H1 (cell line): ENCODE measurements around the gene BLOC1S3. TPM values are rescaled to one million over a fixed set of nuclear protein-coding genes. Genes with fewer than 3 reads are reported as not detected.
A peak's percentile ranks its signal among the peaks of the same experiment; 100 is the strongest.

Experiments used
- CTCF ChIA-PET: fragments of 300-600 bp; sonication (Branson Sonifier 250); formaldehyde crosslinking; loops from one replicate; lab custom pipeline; 2021; ENCODE audit not compliant: partially characterized antibody; lab: Charles Lee
- POLR2A ChIA-PET: fragments of 300-600 bp; sonication (Branson Sonifier 250); formaldehyde crosslinking; loops from one replicate; lab custom pipeline; 2021; ENCODE audit warnings: inconsistent platforms; ENCODE audit not compliant: partially characterized antibody; lab: Charles Lee
- DNase-seq, 2 experiments: peaks; one replicate each; pipeline versions ENCODE4 v3.0.0 to v3.0.0-alpha.2; 2010 to 2022; ENCODE audit warnings: low spot score in 2 of 2, low read depth in 1 of 2, mixed read lengths in 1 of 2
- FAIRE-seq: peaks from 2 replicates; lab custom pipeline; 2011; peaks lifted over from hg19 to GRCh38; lab: Jason Lieb, UNC
- H2AFZ ChIP-seq: 2 replicates; pipeline ENCODE4 v1.8.1; 2012; ENCODE audit warnings: low read length, inconsistent platforms
- H2AK5ac ChIP-seq: 2 replicates; pipeline ENCODE4 v1.6.1; 2013; ENCODE audit warnings: low read depth, low read length
- H2BK120ac ChIP-seq: replicated peaks from 2 replicates; pipeline ENCODE3; 2013; ENCODE audit warnings: low read depth, low read length, inconsistent platforms
- H2BK12ac ChIP-seq: 2 replicates; pipeline ENCODE4 v1.6.1; 2013; ENCODE audit warnings: low read depth, low read length
- H2BK15ac ChIP-seq: 2 replicates; pipeline ENCODE4 v1.6.1; 2013; ENCODE audit warnings: low read length
- H2BK20ac ChIP-seq: 2 replicates; pipeline ENCODE4 v1.6.1; 2013; ENCODE audit warnings: low read length
- H2BK5ac ChIP-seq: 2 replicates; pipeline ENCODE4 v1.6.1; 2013; ENCODE audit warnings: low read depth, low read length
- H3K14ac ChIP-seq: 2 replicates; pipeline ENCODE4 v1.6.1; 2013; ENCODE audit warnings: inconsistent platforms; ENCODE audit not compliant: insufficient read length
- H3K18ac ChIP-seq: 2 replicates; pipeline ENCODE4 v1.6.1; 2013; ENCODE audit warnings: low read length; ENCODE audit errors: extremely low read depth
- H3K23ac ChIP-seq: 2 replicates; pipeline ENCODE4 v1.6.1; 2013; ENCODE audit warnings: inconsistent platforms; ENCODE audit not compliant: insufficient read length
- H3K23me2 ChIP-seq: 2 replicates; pipeline ENCODE4 v1.6.1; 2013; ENCODE audit warnings: low read depth, low read length
- H3K27ac ChIP-seq: 2 replicates; pipeline ENCODE4 v1.6.1; 2011; ENCODE audit warnings: low read depth, low read length, inconsistent platforms
- H3K27me3 ChIP-seq, 4 experiments: replicated peaks in 1 of 4; 1 replicate in 1 of 4; 2 replicates in 3 of 4; pipeline versions ENCODE4 v1.6.1 to v1.8.1; 2011 to 2013; ENCODE audit warnings: low read length in 3 of 4, mild to moderate bottlenecking in 3 of 4, inconsistent platforms in 2 of 4, mixed read lengths in 2 of 4, moderate library complexity in 1 of 4; ENCODE audit not compliant: control insufficient read depth in 3 of 4, insufficient read depth in 3 of 4; ENCODE audit errors: extremely low read depth in 1 of 4
- H3K36me3 ChIP-seq, 4 experiments: 2 replicates each; pipeline versions ENCODE4 v1.6.1 to v1.8.1; 2011 to 2013; ENCODE audit warnings: mild to moderate bottlenecking in 4 of 4, low read length in 3 of 4, moderate library complexity in 2 of 4, control low read depth in 1 of 4, inconsistent platforms in 1 of 4; ENCODE audit not compliant: insufficient read depth in 4 of 4, control insufficient read depth in 2 of 4
- H3K4ac ChIP-seq: replicated peaks from 2 replicates; pipeline ENCODE3; 2013; ENCODE audit warnings: low read length, low read depth, mixed read lengths, inconsistent platforms; ENCODE audit not compliant: insufficient read length
- H3K4me1 ChIP-seq, 4 experiments: replicated peaks in 1 of 4; 1 replicate in 1 of 4; 2 replicates in 3 of 4; pipeline versions ENCODE4 v1.6.1 to v1.8.1; 2011 to 2013; ENCODE audit warnings: low read length in 3 of 4, inconsistent platforms in 2 of 4, mixed read lengths in 1 of 4; ENCODE audit not compliant: insufficient read depth in 4 of 4, control insufficient read depth in 3 of 4
- H3K4me2 ChIP-seq, 2 experiments: 2 replicates each; pipeline versions ENCODE4 v1.6.1 to v1.8.1; 2011 to 2013; ENCODE audit warnings: low read depth in 2 of 2, low read length in 2 of 2, control low read depth in 1 of 2, inconsistent platforms in 1 of 2, mild to moderate bottlenecking in 1 of 2; ENCODE audit not compliant: insufficient read depth in 1 of 2
- H3K4me3 ChIP-seq, 4 experiments: fragments of 200-600, 300-600 bp in 1 of 4; sonication (generic), shearing (Covaris generic), sonication (Bioruptor Twin) in 1 of 4; 2 replicates each; pipeline versions ENCODE4 v1.5.1 to v1.8.1; 2011 to 2016; ENCODE audit warnings: low read length in 4 of 4, low read depth in 3 of 4, control low read depth in 2 of 4, inconsistent platforms in 2 of 4, mild to moderate bottlenecking in 2 of 4, mixed read lengths in 1 of 4, moderate library complexity in 1 of 4; ENCODE audit not compliant: insufficient read depth in 2 of 4; ENCODE audit errors: extremely low read depth in 1 of 4
- H3K56ac ChIP-seq: replicated peaks from 2 replicates; pipeline ENCODE3; 2013; ENCODE audit warnings: low read depth, mild to moderate bottlenecking, mixed read lengths, low read length, inconsistent platforms; ENCODE audit not compliant: insufficient read length
- H3K79me1 ChIP-seq: 2 replicates; pipeline ENCODE4 v1.6.1; 2013; ENCODE audit warnings: low read depth, low read length, control low read depth
- H3K79me2 ChIP-seq, 2 experiments: 2 replicates each; pipeline versions ENCODE4 v1.6.1 to v1.8.1; 2012 to 2013; ENCODE audit warnings: low read length in 2 of 2, mild to moderate bottlenecking in 2 of 2, inconsistent platforms in 1 of 2; ENCODE audit not compliant: insufficient read depth in 2 of 2, control insufficient read depth in 1 of 2
- H3K9ac ChIP-seq, 4 experiments: replicated peaks in 1 of 4; 1 replicate in 1 of 4; 2 replicates in 3 of 4; pipeline versions ENCODE4 v1.6.1 to v1.8.1; 2011 to 2013; ENCODE audit warnings: low read depth in 3 of 4, low read length in 3 of 4, control low read depth in 2 of 4, mild to moderate bottlenecking in 2 of 4, moderate library complexity in 2 of 4, inconsistent platforms in 1 of 4; ENCODE audit errors: extremely low read depth in 1 of 4
- H3K9me3 ChIP-seq, 2 experiments: 2 replicates each; pipeline versions ENCODE4 v1.6.1 to v1.8.1; 2012 to 2013; ENCODE audit warnings: mild to moderate bottlenecking in 2 of 2, moderate library complexity in 2 of 2, control low read depth in 1 of 2, inconsistent platforms in 1 of 2, low read depth in 1 of 2, low read length in 1 of 2, mixed read lengths in 1 of 2; ENCODE audit not compliant: insufficient read depth in 2 of 2
- H4K20me1 ChIP-seq, 2 experiments: replicated peaks in 1 of 2; 2 replicates each; pipeline versions ENCODE3 to v1.8.1; 2011 to 2013; ENCODE audit warnings: inconsistent platforms in 2 of 2, low read length in 2 of 2, mild to moderate bottlenecking in 1 of 2; ENCODE audit not compliant: insufficient read depth in 2 of 2, control insufficient read depth in 1 of 2
- H4K5ac ChIP-seq: 2 replicates; pipeline ENCODE4 v1.6.1; 2013; ENCODE audit warnings: low read length, low read depth, mixed read lengths, inconsistent platforms; ENCODE audit not compliant: insufficient read length
- H4K8ac ChIP-seq: 2 replicates; pipeline ENCODE4 v1.8.0; 2013; ENCODE audit warnings: mild to moderate bottlenecking, moderate library complexity, low read length, inconsistent platforms; ENCODE audit not compliant: insufficient read depth; ENCODE audit errors: extremely low read depth
- H4K91ac ChIP-seq: replicated peaks from 2 replicates; pipeline ENCODE3; 2013; ENCODE audit warnings: low read length, mixed read lengths, inconsistent platforms; ENCODE audit not compliant: insufficient read length
- BRCA1 ChIP-seq: IDR thresholded peaks from 2 replicates; pipeline ENCODE4 v1.6.1; 2012; ENCODE audit warnings: low read depth, low read length, improper control_type of control experiment
- CHD1 ChIP-seq: IDR thresholded peaks from 2 replicates; pipeline ENCODE4 v1.6.1; 2012; ENCODE audit warnings: low read depth, low read length, improper control_type of control experiment
- CHD2 ChIP-seq: IDR thresholded peaks from 2 replicates; pipeline ENCODE4 v1.6.1; 2012; ENCODE audit warnings: low read length, improper control_type of control experiment
- CREB1 ChIP-seq: IDR thresholded peaks from 2 replicates; pipeline ENCODE4 v1.6.1; 2012; ENCODE audit warnings: inconsistent platforms
- GTF2F1 ChIP-seq: IDR thresholded peaks from 2 replicates; pipeline ENCODE4 v1.6.1; 2012; ENCODE audit warnings: low read depth, low read length, improper control_type of control experiment, borderline replicate concordance
- MAX ChIP-seq: IDR thresholded peaks from 2 replicates; pipeline ENCODE4 v1.6.1; 2012; ENCODE audit warnings: inconsistent platforms
- NANOG ChIP-seq: IDR thresholded peaks from 2 replicates; pipeline ENCODE4 v1.6.1; 2011; ENCODE audit warnings: low read length, low read depth, mild to moderate bottlenecking, inconsistent platforms; ENCODE audit not compliant: insufficient read depth, poor library complexity, severe bottlenecking
- PHF8 ChIP-seq: fragments of 200-600 bp; sonication (generic); conservative IDR thresholded peaks from 2 replicates; pipeline ENCODE4 v1.7.1; 2012; ENCODE audit warnings: low read depth, mild to moderate bottlenecking, inconsistent platforms, low read length, moderate library complexity
- POLR2AphosphoS5 ChIP-seq: IDR thresholded peaks from 2 replicates; pipeline ENCODE4 v1.6.1; 2011; ENCODE audit warnings: low read depth, low read length
- RBBP5 ChIP-seq: IDR thresholded peaks from 2 replicates; pipeline ENCODE4 v1.7.1; 2012; ENCODE audit warnings: low read depth, mild to moderate bottlenecking, inconsistent platforms, low read length, moderate library complexity, borderline replicate concordance
- SP1 ChIP-seq: IDR thresholded peaks from 2 replicates; pipeline ENCODE4 v1.6.1; 2011; ENCODE audit warnings: low read depth, low read length
- TAF7 ChIP-seq: optimal IDR thresholded peaks from 2 replicates; pipeline ENCODE3; 2011; ENCODE audit warnings: low read depth, mild to moderate bottlenecking, inconsistent platforms, low read length, moderate library complexity, borderline replicate concordance
- TEAD4 ChIP-seq: IDR thresholded peaks from 2 replicates; pipeline ENCODE4 v1.6.1; 2012; ENCODE audit warnings: low read depth, low read length, inconsistent platforms, mixed read lengths
- ZNF274 ChIP-seq: IDR thresholded peaks from 2 replicates; pipeline ENCODE4 v1.7.0; 2012; ENCODE audit warnings: low read length, borderline replicate concordance; ENCODE audit errors: extremely low read depth
- WGBS, 2 experiments: shearing (Covaris generic) in 1 of 2; methylation state at CpG; one replicate each; pipeline versions ENCODE4 v1.1.6 to v1.1.7; 2013 to 2015; ENCODE audit warnings: low lambda C conversion rate in 2 of 2, mixed read lengths in 2 of 2, inconsistent platforms in 1 of 2, low coverage in 1 of 2, missing lambda C conversion rate in 1 of 2; ENCODE audit not compliant: insufficient replicate concordance in 2 of 2, insufficient coverage in 1 of 2, insufficient read length in 1 of 2; ENCODE audit errors: extremely low coverage in 1 of 2, missing lambda C conversion rate in 1 of 2; 5-methylcytosine and 5-hydroxymethylcytosine counted together
- polyA plus RNA-seq, 7 experiments: library from polyadenylated mRNA; depleted of rRNA in 3 of 7; stranded (reverse) in 5 of 7; unstranded in 2 of 7; fragments of >200 nt in 5 of 7; fragments of 200-250 nt in 2 of 7; gene quantifications; 1 replicate in 5 of 7; 2 replicates in 1 of 7; 4 replicates in 1 of 7; pipeline versions ENCODE4 v1.2.1 to v1.2.3, GENCODE V29; 2011 to 2013; ENCODE audit warnings: missing spikeins in 2 of 7, mixed read lengths in 2 of 7
- total RNA-seq: library from RNA; stranded (reverse); fragmentation: NEBNext Ultra II Directional; extraction: Animal tissue kit (Norgen Biotek cat#: 25700); gene quantifications from 2 replicates; pipeline ENCODE4 v1.2.1, GENCODE V29; 2021

Gene BLOC1S3
- total and polyA plus RNA-seq, 2 of the 8 experiments (the other 6 are each of a cell fraction or from before 2014, with no cell fraction given), result 6.0 to 6.1 TPM

DNA sequence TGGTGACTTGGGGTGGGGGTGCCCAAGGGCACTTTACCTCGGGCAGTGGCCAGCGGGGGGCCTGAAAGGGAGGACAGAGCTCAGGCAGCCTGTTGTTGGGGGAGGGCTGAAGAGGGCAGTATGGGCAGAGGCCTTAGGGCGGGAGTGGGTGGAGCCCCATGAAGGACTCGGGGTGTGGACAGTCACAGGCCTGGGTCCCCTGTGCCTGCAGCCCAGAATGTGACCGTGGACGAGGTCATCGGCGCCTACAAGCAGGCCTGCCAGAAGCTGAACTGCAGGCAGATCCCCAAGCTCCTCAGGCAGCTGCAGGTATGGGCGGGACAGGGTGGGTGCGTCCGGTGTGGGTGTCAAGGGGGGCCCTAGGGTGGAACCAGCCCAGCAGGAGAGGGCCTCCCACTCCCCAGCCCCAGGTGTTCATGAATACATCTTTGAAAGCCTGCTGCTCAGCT lies 40.3 kb upstream of the BLOC1S3 start:
- peaks cover 0 to 18% (median 8%) of the 10 kb centered on the region in 4 experiments; a peak in 5 of 7 replicates for H3K4me1 ChIP-seq
- peaks cover 3 to 11% of the 10 kb centered on the region in 2 experiments for H4K20me1 ChIP-seq
- no peak overlapping the region for H3K27ac ChIP-seq
- H3K18ac ChIP-seq, result no peak overlapping the region; the same call in 1 of the 2 replicates
- H3K4me2 ChIP-seq, result no peak overlapping the region
- H3K4ac ChIP-seq, result peak overlapping the region; percentile 7
- peaks cover 0 to 25% of the 10 kb centered on the region in 2 experiments; a peak in 1 of 4 replicates for H3K79me2 ChIP-seq
- peak overlapping the region; percentile 5; the same call in 1 of the 2 replicates for H2AK5ac ChIP-seq
- no peak for DNase-seq
- no peak overlapping the region for H2BK120ac ChIP-seq
- H3K56ac ChIP-seq, result no peak overlapping the region
- no peaks in the 10 kb centered on the region for H3K9me3 ChIP-seq
- peaks cover 2 to 7% (median 5%) of the 10 kb centered on the region in 4 experiments; a peak in 4 of 8 replicates for H3K36me3 ChIP-seq
- H3K14ac ChIP-seq, result no peak overlapping the region
- H4K8ac ChIP-seq, result peak overlapping the region; percentile 23; the same call in 1 of the 2 replicates
- ChIA-PET CTCF (interaction anchor here (0.5 to 4.2 kb wide), 9 partner anchors 8 to 227 kb away, joined by 3 to 27 read pairs (median 5); no protein-coding TSS in a partner anchor), POLR2A (interaction anchor here (0.6 kb wide), 1 partner anchor 269 kb away, joined by 3 read pairs; no protein-coding TSS in a partner anchor)
- H2BK5ac ChIP-seq, result peak overlapping the region; percentile 2; the same call in 1 of the 2 replicates
- H2BK15ac ChIP-seq, result no peak overlapping the region
- 90% methylated on average over 11 of the region's 11 CpGs; no CpG with 5 or more reads in 1 of the 2 experiments for WGBS, 2 experiments
- no peak overlapping the region for H4K91ac ChIP-seq
- H4K5ac ChIP-seq, result no peak overlapping the region
- no peak overlapping the region for H2BK20ac ChIP-seq
- no peak overlapping the region for H3K4me3 ChIP-seq
- H3K23me2 ChIP-seq, result no peaks in the 10 kb centered on the region
- H3K9ac ChIP-seq, result no peak overlapping the region
- no peak overlapping the region for H2AFZ ChIP-seq
- no peaks in the 10 kb centered on the region for H3K27me3 ChIP-seq
- no peak overlapping the region; the same call in 1 of the 2 replicates for H2BK12ac ChIP-seq
- H3K79me1 ChIP-seq, result peaks cover 17% of the 10 kb centered on the region
- H3K23ac ChIP-seq, result no peak overlapping the region
- FAIRE-seq, result no peak
- TF ChIP-seq CHD2 (no peak), PHF8 (no peak), MAX (no peak), ZNF274 (no peak), GTF2F1 (no peak), CHD1 (no peak), RBBP5 (no peak), TEAD4 (no peak), TAF7 (no peak), NANOG (no peak), CREB1 (no peak), POLR2AphosphoS5 (no peak), SP1 (no peak), BRCA1 (no peak)
